SU-DHL-6 (cell line): ENCODE results near the gene PTPN14.

Experiments
- H2AFZ ChIP-seq: fragments of 200-600 bp; sonication (generic); 2 replicates; pipeline ENCODE4 v1.6.1; 2014; ENCODE audit warnings: low read depth, mild to moderate bottlenecking, moderate library complexity, mixed read lengths, antibody characterized with exemption, low read length; ENCODE audit not compliant: severe bottlenecking
- H3F3A ChIP-seq: fragments of 200-600 bp; shearing (Covaris generic); 2 replicates; pipeline ENCODE4 v1.6.0; 2016; ENCODE audit warnings: antibody characterized with exemption, mild to moderate bottlenecking; ENCODE audit not compliant: insufficient read depth
- H3K27ac ChIP-seq: fragments of 200-600 bp; sonication (generic); 2 replicates; pipeline ENCODE4 v1.5.1; 2016; ENCODE audit warnings: low read depth, mild to moderate bottlenecking, low read length, moderate library complexity, mixed read lengths
- H3K27me3 ChIP-seq: fragments of 200-600 bp; sonication (generic), shearing (Covaris generic); 2 replicates; pipeline ENCODE4 v1.6.0; 2014; ENCODE audit warnings: mild to moderate bottlenecking, low read length
- H3K36me3 ChIP-seq: fragments of 200-600 bp; sonication (generic); 2 replicates; pipeline ENCODE4 v1.6.1; 2014; ENCODE audit warnings: mild to moderate bottlenecking, low read length, mixed read lengths
- H3K4me2 ChIP-seq: fragments of 300-600, 200-600 bp; shearing (Covaris generic), sonication (generic); 2 replicates; pipeline ENCODE4 v1.6.0; 2014; ENCODE audit warnings: low read length, low read depth, mild to moderate bottlenecking; ENCODE audit not compliant: poor library complexity, severe bottlenecking
- H3K4me3 ChIP-seq: fragments of 200-600 bp; sonication (generic); 2 replicates; pipeline ENCODE4 v1.5.1; 2014; ENCODE audit warnings: antibody characterized with exemption, low read length, mild to moderate bottlenecking, mixed read lengths; ENCODE audit not compliant: insufficient read depth, poor library complexity, severe bottlenecking
- H3K79me2 ChIP-seq: fragments of 200-600 bp; sonication (generic); 2 replicates; pipeline ENCODE4 v1.6.1; 2014; ENCODE audit warnings: mild to moderate bottlenecking, low read length, moderate library complexity; ENCODE audit not compliant: insufficient read depth
- H3K9ac ChIP-seq: fragments of 200-600 bp; sonication (generic); 2 replicates; pipeline ENCODE4 v1.7.0; 2014; ENCODE audit warnings: mild to moderate bottlenecking, low read length
- H3K9me2 ChIP-seq: fragments of 200-600 bp; sonication (generic); replicated peaks from 2 replicates; pipeline ENCODE4 v1.6.1; 2014; ENCODE audit warnings: low read length; ENCODE audit not compliant: insufficient read depth
- H3K9me3 ChIP-seq: fragments of 200-600 bp; sonication (generic); 2 replicates; pipeline ENCODE4 v1.6.1; 2014; ENCODE audit warnings: low read length, mixed read lengths; ENCODE audit not compliant: insufficient read depth
- H4K20me1 ChIP-seq: fragments of 200-600 bp; sonication (generic); 2 replicates; pipeline ENCODE4 v1.6.1; 2014; ENCODE audit warnings: low read depth, mild to moderate bottlenecking, antibody characterized with exemption, low read length, moderate library complexity, mixed read lengths
- EZH2phosphoT487 ChIP-seq: fragments of 200-600 bp; sonication (generic), shearing (Covaris generic); conservative IDR thresholded peaks from 2 replicates; pipeline ENCODE4 v1.6.1; 2018; ENCODE audit warnings: mild to moderate bottlenecking, antibody characterized with exemption, low read length, moderate library complexity, mixed read lengths
- TF ChIP-seq, protein P1 (sequence below): fragments of 200-600 bp; sonication (generic); IDR thresholded peaks from one replicate; pipeline ENCODE4 v1.5.1; 2017; ENCODE audit warnings: antibody characterized with exemption, mild to moderate bottlenecking, low read length, moderate library complexity; ENCODE audit not compliant: insufficient read depth, poor library complexity, severe bottlenecking

Gene PTPN14

DNA sequence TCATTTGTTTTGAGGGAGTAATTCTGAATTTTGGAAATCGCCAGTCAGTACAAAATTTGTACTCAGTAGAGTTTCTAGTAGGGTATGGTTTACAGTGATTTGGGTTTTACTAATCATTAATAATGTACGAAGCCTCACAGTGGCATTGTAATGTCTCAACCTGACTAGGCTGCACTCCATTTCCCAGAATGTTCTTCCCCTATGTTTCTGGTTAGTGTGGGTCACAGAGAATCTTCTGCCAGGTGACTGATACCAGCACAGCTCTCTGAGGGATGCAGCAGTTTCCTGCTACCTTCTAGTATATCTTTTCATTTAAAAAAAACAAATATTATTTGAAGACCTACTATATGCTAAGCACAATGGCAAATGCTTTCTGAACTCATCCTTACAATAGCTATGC is 112.9 kb downstream of the PTPN14 start:
- Histone ChIP-seq H3K9me2 (no peaks in the 10 kb centered on the region), H3K27ac (no peak overlapping the region), H3K9me3 (no peaks in the 10 kb centered on the region), H3K36me3 (no peaks in the 10 kb centered on the region), H3K9ac (no peak overlapping the region), H3K79me2 (no peaks in the 10 kb centered on the region), H2AFZ (no peak overlapping the region), H3K27me3 (no peaks in the 10 kb centered on the region), H3K4me2 (no peak overlapping the region), H4K20me1 (no peaks in the 10 kb centered on the region), H3F3A (no peaks in the 10 kb centered on the region), H3K4me3 (no peak overlapping the region)
- TF ChIP-seq, protein P1, sequence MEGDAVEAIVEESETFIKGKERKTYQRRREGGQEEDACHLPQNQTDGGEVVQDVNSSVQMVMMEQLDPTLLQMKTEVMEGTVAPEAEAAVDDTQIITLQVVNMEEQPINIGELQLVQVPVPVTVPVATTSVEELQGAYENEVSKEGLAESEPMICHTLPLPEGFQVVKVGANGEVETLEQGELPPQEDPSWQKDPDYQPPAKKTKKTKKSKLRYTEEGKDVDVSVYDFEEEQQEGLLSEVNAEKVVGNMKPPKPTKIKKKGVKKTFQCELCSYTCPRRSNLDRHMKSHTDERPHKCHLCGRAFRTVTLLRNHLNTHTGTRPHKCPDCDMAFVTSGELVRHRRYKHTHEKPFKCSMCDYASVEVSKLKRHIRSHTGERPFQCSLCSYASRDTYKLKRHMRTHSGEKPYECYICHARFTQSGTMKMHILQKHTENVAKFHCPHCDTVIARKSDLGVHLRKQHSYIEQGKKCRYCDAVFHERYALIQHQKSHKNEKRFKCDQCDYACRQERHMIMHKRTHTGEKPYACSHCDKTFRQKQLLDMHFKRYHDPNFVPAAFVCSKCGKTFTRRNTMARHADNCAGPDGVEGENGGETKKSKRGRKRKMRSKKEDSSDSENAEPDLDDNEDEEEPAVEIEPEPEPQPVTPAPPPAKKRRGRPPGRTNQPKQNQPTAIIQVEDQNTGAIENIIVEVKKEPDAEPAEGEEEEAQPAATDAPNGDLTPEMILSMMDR: no peak
- TF ChIP-seq EZH2phosphoT487: no peak

DNA sequence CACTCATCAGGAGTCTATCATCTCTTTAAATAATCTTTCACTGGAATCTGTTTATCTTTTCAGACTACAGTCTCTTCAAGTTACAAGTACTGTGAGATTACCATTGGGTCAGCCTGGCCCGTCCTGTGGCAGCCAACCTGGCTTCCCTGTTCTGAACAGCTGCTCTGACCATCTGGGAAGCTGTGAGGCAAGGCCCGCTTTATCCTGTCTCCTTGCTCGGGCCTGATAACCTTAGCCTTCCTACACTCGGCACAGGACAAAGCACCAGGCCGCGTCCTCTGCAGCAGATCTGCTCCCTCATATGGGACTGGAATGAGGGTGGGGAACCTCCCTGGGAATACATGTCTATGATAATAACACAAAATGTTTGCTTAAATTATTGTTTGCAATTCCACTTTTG is 113.3 kb downstream of the PTPN14 start:
- TF ChIP-seq EZH2phosphoT487: no peak
- TF ChIP-seq, protein P1: no peak
- H3K9me2 ChIP-seq: no peaks in the 10 kb centered on the region
- no peaks in the 10 kb centered on the region for H3K79me2 ChIP-seq
- no peak overlapping the region for H3K9ac ChIP-seq
- no peaks in the 10 kb centered on the region for H3K9me3 ChIP-seq
- H3K36me3 ChIP-seq: no peaks in the 10 kb centered on the region
- H3K27ac ChIP-seq: no peak overlapping the region
- no peak overlapping the region for H3K4me2 ChIP-seq
- no peaks in the 10 kb centered on the region for H3F3A ChIP-seq
- H4K20me1 ChIP-seq: no peaks in the 10 kb centered on the region
- H3K27me3 ChIP-seq: no peaks in the 10 kb centered on the region
- H3K4me3 ChIP-seq: no peak overlapping the region
- no peak overlapping the region for H2AFZ ChIP-seq

DNA sequence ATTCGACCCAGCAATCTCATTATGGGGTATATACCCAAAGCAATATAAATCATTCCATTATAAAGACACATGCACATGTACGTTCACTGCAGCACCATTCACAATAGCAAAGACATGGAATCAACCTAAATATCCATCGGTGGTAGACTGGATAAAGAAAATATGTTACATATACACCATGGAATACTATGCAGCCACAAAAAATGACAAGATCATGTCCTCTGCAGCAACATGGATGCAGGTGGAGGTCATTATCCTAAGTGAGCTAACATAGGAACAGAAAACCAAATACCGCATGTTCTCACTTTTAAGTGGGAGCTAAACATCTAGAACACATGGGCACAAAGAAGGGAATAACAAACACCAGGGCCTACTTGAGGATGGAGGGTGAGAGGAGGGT is 115.5 kb downstream of the PTPN14 start:
- H3K79me2 ChIP-seq: no peaks in the 10 kb centered on the region
- H3K36me3 ChIP-seq: no peaks in the 10 kb centered on the region
- H3K27me3 ChIP-seq: no peaks in the 10 kb centered on the region
- H4K20me1 ChIP-seq: no peaks in the 10 kb centered on the region
- H2AFZ ChIP-seq: no peak overlapping the region
- H3K9ac ChIP-seq: no peak overlapping the region
- no peaks in the 10 kb centered on the region for H3K9me3 ChIP-seq
- no peaks in the 10 kb centered on the region for H3K9me2 ChIP-seq
- H3K27ac ChIP-seq: no peak overlapping the region
- no peak overlapping the region for H3K4me3 ChIP-seq
- H3F3A ChIP-seq: no peaks in the 10 kb centered on the region
- H3K4me2 ChIP-seq: no peak overlapping the region
- TF ChIP-seq, protein P1: no peak
- no peak for TF ChIP-seq EZH2phosphoT487
